Renal cortex interstitium (tissue), 11 donors: ENCODE data around the gene GDI1. TPM values are rescaled to one million over a fixed set of nuclear protein-coding genes. Genes with fewer than 3 reads are reported as not detected.

Source experiments
- DNase-seq, 11 donors: peaks; one replicate each; pipeline ENCODE4 v3.0.0-alpha.2; 2013; ENCODE audit warnings: low read depth in 9 of 11, low spot score in 4 of 11; ENCODE audit errors: extremely low read depth in 1 of 11
- polyA plus RNA-seq, 3 donors: library from polyadenylated mRNA; unstranded; fragments of 120-200 nt; gene quantifications; one replicate each; pipeline ENCODE4 v1.2.1, GENCODE V29; 2013; ENCODE audit not compliant: insufficient read length in 3 of 3

GDI1 gene
- polyA plus RNA-seq, 3 donors, result 112 to 147 (median 141) TPM

DNA sequence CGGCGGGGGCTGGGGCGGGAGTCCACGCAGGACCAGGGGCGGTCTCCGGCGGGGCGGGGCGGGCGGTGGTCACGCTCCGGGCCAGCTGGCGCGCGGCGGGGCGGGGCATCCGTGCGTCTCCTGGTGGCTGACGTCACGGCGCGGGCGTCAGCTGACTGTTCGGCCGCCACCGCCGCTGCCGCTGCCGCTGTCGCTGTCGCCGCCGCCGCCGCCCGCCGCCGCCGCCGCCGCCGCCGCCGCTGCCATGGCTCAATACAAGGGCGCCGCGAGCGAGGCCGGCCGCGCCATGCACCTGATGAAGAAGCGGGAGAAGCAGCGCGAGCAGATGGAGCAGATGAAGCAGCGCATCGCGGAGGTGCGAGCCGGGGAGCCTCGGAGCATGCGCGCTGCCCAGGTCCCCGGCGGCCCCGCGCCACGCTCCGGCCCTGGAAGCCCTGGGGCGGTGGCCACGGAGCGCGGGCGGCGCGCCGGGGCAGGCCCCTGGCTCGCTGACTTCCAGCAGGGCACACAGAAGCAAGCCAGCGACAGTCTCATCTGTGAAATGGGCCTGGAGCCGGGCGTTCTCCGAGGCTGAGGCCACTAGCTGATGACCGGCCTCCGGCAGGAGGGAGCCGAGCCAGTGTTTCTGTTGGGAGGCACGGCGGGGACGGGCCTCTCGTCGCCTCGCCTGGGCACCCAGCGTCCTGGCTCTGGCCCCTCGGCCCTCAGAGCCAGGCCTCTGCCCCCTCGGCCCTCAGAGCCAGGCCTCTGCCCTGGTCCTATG, 7.2 kb downstream of the GDI1 start, which contains the start of gene FAM50A:
Gene FAM50A, plus strand, starts transcription at position 150 of the 763 bp plus-strand sequence. Its CDS starts 95 bp downstream, at position 245.
- no peak for DNase-seq

- DNase-seq, result no peak
These were observed 7.8 kb downstream of the GDI1 start for GRCh38 chrX:154444755-154445246.

DNA sequence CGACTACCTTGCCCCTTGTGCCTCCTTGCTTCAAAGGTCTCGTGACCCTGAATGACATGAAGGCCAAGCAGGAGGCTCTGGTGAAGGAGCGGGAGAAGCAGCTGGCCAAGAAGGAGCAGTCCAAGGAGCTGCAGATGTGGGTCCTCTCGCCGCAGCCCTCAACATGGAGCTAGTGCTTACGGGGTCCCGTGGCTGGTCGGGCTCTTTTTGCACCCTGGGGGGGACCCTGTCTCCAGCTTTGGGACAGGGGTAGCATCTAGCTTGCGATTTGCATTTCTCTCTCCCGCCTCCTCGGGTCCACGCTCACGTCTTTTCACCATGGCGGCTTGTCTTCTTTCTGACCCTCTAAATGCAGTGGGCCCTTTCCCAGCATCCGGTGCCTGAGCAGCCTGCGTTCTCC, 8.8 kb downstream of the GDI1 start:
- no peak for DNase-seq

DNA sequence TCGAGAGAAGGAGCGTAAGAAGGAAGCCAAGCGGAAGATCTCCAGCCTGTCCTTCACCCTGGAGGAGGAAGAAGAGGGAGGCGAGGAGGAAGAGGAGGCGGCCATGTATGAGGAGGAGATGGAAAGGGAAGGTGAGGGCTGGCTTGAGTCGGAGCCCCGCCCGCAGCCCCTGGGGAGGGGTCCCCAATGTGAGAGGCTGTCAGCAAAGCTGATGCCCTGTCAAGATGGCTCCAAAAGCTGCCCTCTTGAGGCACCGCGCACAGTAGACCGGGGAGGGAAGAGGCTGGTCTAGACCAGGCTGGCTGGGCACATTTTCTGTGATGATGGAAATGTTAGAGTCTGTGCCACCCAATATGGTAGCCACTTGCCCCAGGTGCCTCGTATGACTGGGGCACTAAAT, 9.5 kb downstream of the GDI1 start:
- no peak for DNase-seq

GRCh38 chrX:154448484-154448883, 11.5 kb downstream of the GDI1 start:
- DNase-seq, result no peak

DNA sequence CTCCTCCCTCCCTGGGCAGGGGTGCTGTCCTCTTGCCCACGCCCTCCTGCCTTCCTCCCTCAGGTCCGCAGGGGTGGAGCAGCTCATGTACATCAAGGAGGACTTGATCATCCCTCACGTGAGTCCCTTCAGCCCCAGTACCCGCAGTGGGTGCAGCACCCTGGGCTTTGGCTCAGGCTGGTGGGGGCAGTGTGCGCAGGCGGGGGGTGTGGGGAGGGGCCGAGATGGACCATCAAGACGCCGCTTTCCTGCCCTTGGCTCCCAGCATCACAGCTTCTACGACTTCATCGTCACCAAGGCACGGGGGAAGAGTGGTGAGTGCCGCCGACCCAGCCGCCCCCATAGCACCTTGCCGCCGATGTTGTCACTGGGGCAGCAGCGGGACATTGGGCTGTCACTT, 12.7 kb downstream of the GDI1 start:
- DNase-seq, result no peak

GRCh38 chrX:154450312-154450711, 13.4 kb downstream of the GDI1 start:
- DNase-seq, result no peak

- DNase-seq, result no peak
These were observed 15.9 kb downstream of the GDI1 start for GRCh38 chrX:154452823-154453222.

DNA sequence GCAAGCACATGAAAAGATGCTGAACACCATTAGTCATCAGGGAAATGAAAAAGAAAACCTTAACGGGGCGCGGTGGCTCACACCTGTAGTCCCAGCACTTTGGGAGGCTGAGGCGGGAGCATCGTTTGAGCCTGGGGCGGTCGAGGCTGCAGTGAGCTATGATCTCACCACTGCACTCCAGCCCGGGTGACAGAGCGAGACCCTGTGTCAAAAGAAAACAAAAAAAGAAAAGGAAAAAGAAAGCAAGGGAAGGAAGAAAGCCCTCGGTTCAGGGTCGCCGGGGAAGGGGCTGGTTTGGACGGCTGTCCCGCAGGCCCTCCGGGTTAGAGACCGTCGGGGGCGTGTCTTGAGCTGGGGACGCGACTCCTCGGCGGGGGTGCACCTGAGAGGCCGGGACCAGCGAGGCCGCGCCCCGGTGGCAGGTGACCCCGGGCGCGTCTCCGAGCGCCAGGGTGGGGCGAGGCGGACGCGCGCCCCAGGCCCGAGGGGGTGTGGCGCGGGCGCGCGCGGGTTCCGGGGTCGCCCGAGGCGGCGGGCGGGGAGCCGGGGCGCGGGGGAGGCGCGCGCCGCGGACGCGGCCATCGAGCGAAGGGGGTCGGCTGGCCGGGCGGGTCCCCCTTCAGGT, 20.6 kb downstream of the GDI1 start:
- DNase-seq, result no peak

GRCh38 chrX:154458116-154458953, 21.4 kb downstream of the GDI1 start, which contains the start of gene PLXNA3:
Gene PLXNA3 (plus strand): TSS chrX:154458281. CDS start chrX:154460184, 1,903 bp downstream.
- DNase-seq, result no peak

DNA sequence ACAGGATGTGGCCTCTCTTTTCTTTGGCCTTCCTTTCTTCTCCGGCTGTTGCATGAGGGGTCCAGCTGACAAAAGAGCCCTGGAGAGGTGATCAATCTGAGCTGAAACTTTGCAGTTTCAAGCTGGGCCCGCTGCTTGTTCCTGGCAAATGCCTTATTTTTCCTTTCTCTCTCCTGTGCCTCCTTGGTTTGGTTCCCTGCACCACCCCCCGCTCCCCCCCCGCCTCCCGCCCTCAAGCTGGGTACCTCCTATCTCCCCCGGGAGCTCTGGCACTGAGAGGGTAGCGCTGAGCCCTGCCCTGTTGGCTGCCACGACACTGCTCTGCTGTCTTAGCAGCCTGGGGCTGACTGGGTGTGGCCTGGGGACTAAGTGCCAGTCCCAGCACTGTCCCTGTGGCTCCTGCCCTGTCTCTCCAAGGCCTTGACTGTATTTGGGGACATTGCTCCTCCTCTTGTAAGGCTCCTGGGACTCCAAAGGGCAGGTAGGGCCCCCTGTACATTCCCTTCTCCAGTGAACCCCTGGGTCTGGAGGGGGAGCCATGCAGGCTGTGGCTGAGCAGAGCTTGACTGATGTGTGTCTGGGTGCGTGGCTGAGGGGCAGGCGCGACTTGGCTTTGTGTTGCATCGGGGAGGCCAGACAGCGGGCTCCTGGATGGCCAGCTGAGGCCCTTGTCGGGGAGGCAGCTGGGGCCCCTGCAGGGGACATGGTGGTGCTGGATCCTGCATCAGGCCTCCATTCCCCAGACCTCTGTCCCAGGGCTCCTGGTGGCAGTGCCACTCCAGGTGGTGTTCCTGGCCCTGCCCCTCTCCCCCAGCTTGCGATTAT, 22.2 kb downstream of the GDI1 start:
- no peak for DNase-seq

- no peak for DNase-seq
These were observed 22.9 kb downstream of the GDI1 start for GRCh38 chrX:154459832-154460231.

DNA sequence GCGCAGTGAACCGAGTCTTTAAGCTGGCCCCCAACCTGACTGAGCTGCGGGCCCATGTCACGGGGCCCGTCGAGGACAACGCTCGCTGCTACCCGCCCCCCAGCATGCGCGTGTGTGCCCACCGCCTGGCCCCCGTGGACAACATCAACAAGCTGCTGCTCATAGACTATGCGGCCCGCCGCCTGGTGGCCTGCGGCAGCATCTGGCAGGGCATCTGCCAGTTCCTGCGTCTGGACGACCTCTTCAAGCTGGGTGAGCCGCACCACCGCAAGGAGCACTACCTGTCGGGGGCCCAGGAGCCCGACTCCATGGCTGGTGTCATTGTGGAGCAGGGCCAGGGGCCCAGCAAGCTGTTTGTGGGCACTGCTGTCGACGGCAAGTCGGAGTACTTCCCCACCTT, 23.4 kb downstream of the GDI1 start:
- DNase-seq, result no peak

DNA sequence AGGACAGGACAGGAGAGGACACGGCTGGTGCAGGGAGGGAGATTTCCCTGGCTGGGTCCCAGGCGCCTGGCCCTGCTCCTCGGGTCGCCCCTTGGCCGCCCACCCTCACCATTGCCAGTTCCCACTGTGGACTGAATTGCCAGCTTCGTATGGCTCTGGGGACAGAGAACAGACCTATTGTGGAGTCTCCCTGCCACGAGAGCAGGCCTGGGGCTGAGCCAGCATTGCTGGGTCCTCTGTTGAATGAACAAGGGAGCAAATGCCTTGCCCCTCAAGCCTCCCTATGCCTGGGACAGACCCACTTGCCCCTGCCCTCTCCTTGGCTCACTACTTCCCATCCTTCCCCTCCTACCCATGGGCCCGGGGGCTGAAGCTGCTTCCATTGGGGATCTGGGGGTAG, 25.4 kb downstream of the GDI1 start:
- DNase-seq, result no peak

- no peak for DNase-seq
These were observed 26.8 kb downstream of the GDI1 start for GRCh38 chrX:154463611-154464220.

DNA sequence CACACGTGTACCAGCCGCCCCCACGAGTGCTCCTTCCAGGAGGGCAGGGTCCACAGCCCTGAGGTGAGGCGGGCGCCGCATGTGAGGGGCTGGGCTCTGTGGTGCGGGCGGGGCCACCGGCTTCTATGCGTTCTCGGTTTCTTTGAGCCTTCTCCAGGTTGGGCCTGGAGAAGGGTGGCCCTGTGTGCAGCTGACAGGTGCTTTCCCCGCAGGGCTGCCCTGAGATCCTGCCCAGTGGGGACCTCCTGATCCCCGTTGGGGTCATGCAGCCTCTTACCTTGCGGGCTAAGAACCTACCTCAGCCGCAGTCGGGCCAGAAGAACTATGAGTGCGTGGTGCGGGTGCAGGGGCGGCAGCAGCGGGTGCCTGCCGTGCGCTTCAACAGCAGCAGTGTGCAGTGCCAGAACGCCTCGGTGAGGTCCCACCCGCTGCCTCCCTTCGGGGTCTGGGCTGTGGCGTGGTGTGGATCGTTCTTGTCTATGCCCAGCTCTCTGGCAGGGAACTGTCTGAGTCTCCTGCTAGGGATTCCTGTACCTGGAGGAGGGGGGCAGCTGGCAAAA, 27.9 kb downstream of the GDI1 start:
- no peak for DNase-seq

GRCh38 chrX:154465601-154466000, 28.6 kb downstream of the GDI1 start:
- no peak for DNase-seq

- DNase-seq, result no peak
These were observed 29.1 kb downstream of the GDI1 start for GRCh38 chrX:154466036-154466435.
